ENCODE data around the gene TBC1D22B.
A peak's percentile ranks its signal among the peaks of the same experiment; 100 is the strongest.

TBC1D22B gene

GRCh38 chr6:37239950-37240713 lies 17.4 kb upstream of the TBC1D22B start:
- peak; percentile 71 for DNase-seq

DNA sequence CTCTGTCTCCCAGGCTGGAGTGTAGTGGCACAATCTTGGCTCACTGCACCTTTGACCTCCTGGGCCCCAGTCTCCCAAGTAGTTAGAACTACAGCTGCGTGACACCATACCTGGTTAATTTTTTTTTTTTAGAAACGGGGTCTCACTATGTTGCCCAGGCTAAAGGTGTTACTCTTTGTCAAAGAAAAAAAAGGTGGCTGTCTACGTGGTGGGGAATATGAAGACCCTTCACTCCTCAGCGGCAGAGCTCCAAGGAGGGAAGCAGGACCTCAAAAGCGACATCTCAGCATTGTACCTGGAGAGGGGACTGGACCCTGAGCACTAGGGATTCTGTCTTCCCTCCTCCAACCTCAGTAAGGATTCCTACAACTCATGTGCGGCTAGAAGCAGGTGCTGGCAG lies 16.4 kb upstream of the TBC1D22B start:
- no peak for DNase-seq

DNA sequence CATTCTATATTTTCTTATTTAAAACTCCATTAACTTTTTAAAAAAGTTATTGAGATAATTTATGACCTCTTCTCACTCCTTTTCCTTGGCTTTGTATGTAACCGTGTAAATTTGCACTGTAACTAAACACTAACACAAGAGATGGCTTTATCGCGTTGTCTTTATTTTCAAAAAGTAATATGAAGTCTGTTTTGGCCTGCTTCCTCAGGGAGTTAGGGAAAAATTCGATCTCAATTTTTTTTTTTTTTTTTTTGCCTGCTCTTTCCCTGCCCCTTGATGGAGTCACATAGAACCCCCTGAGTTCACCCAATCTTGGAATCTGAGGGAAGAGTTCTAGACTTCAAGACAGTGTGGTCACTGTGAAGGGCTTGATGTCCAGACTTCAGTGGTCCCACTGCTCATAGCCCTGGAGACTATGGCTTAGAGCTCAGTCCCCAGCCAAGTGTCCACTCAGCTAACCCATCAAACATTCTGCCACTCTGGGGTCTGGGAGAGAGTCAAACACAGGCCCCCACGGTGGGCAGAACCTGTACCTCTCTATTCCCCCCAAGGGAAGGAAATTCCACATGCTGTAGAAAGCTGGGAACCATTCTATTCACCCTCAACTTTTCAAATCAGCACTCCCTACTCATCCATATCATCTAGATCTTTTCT lies 15.7 kb upstream of the TBC1D22B start:
- no peak for DNase-seq

DNA sequence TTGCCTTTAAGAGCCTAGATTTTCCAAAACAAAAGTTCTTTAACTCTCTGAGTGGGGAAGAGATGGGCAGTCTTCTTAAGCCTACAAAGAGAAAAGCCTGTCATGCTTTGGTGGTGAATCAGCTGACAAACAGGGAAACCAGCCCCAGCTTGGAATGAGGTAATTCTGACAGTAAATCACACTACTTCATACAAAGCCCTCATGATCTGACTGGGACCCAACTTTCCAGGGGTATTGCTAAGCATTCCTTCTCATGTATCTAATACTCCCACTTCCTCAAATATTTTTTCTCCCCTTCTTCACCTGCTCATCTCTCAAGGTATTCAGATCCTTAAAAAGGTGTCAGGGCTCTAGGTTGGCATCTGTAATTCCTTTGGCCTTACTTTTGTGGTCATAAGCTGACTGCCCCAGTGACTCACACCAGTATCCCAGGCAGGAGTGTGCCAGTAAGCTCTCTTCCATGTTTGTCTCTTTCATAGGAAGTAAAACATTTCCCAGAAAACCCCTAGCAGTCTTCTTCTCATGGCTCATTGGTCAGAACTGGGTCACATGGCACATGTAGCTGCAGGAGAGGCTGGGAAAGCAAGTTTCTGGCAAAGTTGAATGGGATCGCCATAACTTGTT lies 15.0 kb upstream of the TBC1D22B start:
- DNase-seq = no peak

DNA sequence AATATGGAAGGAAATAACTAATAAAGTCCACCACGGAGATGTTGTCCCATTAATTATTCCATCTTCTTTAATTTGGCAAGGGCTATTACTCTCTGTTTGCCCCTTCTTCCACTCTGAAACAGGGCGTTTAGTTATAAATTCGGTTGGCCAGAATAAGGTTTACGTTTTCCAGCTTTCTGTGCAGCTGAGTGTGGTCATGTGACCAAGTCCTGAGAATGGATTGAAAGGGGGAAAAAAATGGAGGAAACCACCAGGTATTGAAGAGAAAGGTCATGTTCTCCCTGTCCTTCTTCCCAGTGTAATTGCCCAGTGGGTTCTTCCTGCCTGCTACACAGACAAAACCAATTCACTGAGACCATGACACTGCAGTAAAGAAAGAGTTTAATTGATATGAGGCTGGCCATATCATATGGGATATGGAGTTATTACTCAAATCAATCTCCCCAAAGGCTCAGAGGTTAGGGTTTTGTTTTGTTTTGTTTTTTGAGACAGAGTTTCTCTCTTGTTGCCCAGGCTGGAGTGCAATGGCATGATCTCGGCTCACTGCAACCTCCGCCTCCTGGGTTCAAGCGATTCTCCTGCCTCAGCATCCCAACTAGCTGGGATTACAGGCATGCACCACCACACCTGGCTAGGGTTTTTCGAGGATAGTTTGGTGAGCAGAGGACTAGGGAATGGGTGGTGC lies 14.3 kb upstream of the TBC1D22B start:
- DNase-seq = no peak

DNA sequence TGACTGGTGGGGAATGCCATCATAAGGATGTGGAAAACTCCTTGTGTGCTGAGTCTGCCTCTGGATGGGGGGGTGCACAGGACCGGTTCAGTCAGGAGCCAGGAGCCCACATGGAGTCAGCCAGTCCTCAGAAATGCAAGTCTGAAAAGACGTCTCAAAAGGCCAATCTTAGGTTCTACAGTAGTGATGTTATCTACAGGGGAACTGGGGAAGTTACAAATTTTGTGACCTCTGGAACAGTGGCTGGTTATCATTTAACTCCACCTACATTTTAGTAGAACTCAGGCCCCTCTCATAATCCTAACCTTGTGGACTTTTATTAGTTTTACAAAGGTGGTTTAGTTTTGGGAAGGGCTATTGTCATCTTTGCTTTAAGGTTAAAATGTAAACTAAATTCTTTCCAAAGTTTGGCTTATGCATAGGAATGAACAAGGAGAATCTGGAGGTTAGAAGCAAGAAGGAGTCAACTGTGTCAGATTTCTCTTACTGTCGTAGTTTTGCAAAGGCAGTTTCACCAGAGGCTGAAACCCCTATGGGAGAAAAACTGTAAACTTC lies 13.7 kb upstream of the TBC1D22B start:
- DNase-seq = no peak

- peak; percentile 72 for DNase-seq
Measured at GRCh38 chr6:37244430-37245310, 12.9 kb upstream of the TBC1D22B start.

DNA sequence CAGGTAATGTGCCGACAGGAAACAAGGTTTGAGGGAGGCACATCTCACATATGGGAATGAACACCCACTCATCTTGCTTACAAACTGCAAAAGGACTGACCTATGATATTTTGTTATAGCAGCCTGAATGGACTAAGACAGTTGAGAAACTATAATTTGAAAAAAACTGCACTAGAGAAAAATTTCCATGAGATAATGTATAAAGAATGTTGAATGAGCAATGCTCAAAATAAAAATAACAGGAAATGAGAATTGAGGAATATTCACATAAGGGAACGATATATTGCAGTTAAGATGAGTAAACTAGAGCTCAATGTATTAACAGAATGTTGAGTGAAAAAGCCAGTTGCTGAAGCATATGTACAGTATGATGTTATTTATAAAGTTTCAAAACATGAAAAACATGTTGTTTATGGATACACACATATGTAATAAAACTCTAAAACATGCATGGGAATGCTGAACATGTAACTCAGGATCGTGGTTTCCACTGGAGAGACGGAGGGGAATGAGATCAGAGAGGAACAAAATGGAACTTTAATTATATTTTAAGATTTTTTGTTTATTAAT lies 6.3 kb upstream of the TBC1D22B start:
- DNase-seq = no peak

DNA sequence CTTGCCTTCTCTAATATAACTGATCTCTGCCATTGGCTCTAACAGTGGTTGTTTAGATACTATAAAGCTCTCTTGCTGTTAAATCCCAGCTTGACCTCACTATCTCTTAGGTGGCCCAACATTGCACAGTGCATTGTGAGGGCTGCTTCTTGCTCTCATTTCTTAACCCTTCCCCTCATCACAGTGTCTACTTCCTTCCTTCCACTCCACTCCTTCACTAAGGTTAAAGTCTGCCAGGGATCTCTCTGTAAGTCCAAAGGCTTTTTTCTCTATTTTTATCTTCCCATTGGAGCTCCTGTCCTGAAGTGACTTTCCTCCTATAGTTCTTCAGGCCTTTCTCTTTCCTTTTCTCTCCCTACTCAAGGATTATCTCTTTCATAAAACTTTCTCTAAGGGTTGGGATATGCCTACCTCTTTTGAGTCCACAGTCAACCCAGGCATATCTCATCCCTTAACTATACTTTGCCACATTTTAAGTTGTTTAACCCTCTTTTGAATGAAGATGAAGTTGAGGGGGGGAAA lies 4.0 kb upstream of the TBC1D22B start:
- DNase-seq = no peak

DNA sequence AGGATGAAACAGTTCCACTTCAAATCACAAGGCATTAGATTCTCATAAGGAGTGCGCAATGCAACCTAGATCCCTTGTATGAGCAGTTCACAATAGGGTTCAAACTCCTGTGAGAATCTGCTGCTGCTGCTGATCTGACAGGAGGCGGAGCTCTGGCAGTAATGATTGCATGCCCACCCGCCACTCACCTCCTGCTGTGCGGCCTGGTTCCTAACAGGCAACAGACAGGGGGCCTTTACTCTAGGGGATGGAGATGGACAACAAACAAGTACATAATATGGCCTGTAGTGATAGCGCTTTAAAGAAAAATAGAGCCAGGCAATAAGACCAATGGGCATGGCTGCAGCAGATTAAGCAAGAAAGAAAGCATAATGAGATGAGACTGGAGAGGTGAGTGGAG lies 2.7 kb upstream of the TBC1D22B start:
- DNase-seq = no peak

GRCh38 chr6:37256692-37257319 lies 766 bp upstream of the TBC1D22B start:
- DNase-seq = no peak

DNA sequence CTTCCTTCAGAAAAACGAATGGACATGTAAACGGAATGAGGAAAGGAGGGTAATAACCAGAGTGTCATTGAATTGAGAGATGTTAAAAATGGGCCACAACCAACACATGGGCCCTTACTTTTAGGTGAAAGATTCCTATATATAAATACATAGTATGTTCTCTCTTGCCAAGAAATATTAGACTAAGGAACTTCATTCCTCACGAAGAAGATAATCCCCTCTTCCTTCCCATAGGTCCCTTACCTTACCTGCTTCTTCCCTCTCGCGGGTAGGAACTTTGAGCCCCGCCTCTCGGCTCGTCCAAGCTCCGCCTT lies 295 bp upstream of the TBC1D22B start:
- no peak for DNase-seq

GRCh38 chr6:37258405-37259105 lies 983 bp downstream of the TBC1D22B start:
- no peak for DNase-seq

GRCh38 chr6:37259191-37259590 lies 1.6 kb downstream of the TBC1D22B start:
- no peak for DNase-seq

DNA sequence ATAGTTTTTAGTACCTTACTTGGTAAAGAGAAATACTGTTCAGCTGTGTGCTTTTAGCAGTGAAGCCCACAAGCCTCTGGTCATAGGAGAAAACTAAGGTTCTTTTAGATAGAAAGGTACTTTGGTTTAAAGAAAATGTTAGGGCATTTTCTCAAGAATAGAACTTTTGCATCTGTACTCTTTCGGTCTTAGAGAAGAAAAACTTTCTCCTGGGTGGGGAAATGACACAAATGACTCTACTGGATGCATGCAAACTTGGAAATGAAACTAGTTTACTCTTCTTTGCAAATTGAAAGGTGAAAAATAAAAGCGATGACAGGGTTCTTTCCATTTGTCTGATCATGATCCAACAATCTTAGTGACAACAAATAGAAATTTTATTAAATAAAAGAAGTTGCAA lies 2.5 kb downstream of the TBC1D22B start:
- DNase-seq = no peak

- DNase-seq = no peak
Measured at GRCh38 chr6:37260444-37260843, 2.9 kb downstream of the TBC1D22B start.

GRCh38 chr6:37261198-37261597 lies 3.6 kb downstream of the TBC1D22B start:
- no peak for DNase-seq

DNA sequence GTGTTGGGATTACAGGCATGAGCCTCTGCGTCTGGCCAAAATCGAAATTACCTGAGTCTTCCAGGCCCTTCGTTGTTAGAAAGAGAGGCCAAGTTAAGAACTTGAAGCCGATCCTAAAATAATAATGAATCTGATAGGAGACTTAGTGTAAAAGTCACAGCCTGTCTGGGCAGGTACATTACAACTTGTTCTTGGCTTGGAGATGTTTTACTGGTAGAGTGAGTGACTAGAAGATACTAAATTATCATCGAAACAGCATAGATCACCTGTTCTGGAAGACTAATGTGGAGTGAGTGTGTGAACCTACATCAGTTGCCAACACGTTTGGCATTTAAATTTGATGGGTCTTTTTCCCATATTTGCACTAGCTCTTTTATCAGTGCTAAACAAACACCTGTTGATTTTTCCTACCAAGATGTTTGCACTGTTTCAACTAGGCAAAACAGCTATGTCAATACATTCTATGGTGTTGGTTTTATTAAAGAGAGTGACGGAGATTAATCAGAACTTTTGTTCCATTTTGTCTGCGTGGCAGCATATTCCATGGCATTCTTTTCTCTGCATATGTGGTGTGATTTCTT lies 5.0 kb downstream of the TBC1D22B start:
- no peak for DNase-seq

- DNase-seq = peak; percentile 21
Measured at GRCh38 chr6:37265001-37265400, 7.4 kb downstream of the TBC1D22B start.

DNA sequence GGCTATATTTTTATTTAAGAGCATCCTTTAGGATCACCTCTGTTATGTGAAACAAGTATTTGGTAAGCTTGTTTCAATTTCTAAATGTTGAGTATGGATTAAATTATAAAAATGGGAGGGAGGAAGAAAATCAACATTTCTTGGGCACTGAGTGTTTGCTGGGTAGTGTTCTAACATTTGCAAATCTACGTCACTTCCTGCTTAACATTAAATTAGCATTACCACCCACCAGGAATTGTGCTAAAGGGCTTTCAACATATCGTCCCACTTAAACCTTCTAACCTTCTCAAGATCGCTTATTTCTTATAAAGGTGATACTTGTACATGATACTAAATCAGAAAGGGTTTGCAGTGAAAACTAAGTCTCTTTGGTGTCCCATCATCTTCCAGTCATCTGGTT lies 8.3 kb downstream of the TBC1D22B start:
- DNase-seq = no peak
